Trophoblast cell (in vitro differentiated cells and primary cell): ENCODE data around the gene ZNF695.

ENCODE experiments used
- DNase-seq, 2 donors: peaks; one replicate each; pipeline ENCODE4 v3.0.0-alpha.2; 2016
- H2AFZ ChIP-seq: 2 replicates; pipeline ENCODE4 v1.6.1; 2013; ENCODE audit warnings: low read length, moderate library complexity, mild to moderate bottlenecking; ENCODE audit not compliant: insufficient read depth, poor library complexity
- H2AK5ac ChIP-seq: 2 replicates; pipeline ENCODE4 v1.6.1; 2013; ENCODE audit warnings: mild to moderate bottlenecking, low read length
- H2BK120ac ChIP-seq: 2 replicates; pipeline ENCODE4 v1.6.1; 2013; ENCODE audit warnings: low read length, mild to moderate bottlenecking, moderate library complexity; ENCODE audit not compliant: insufficient read depth, poor library complexity
- H2BK12ac ChIP-seq: 2 replicates; pipeline ENCODE4 v1.6.1; 2013; ENCODE audit warnings: mild to moderate bottlenecking, low read length, moderate library complexity
- H2BK5ac ChIP-seq: 2 replicates; pipeline ENCODE4 v1.6.1; 2013; ENCODE audit warnings: low read length, low read depth, moderate library complexity, mild to moderate bottlenecking; ENCODE audit not compliant: poor library complexity
- H3K14ac ChIP-seq: 2 replicates; pipeline ENCODE4 v1.6.1; 2013; ENCODE audit warnings: mild to moderate bottlenecking, low read length
- H3K18ac ChIP-seq: 2 replicates; pipeline ENCODE4 v1.6.1; 2013; ENCODE audit warnings: mild to moderate bottlenecking, low read length
- H3K23ac ChIP-seq: 2 replicates; pipeline ENCODE4 v1.6.1; 2013; ENCODE audit warnings: low read length
- H3K27ac ChIP-seq: 2 replicates; pipeline ENCODE4 v1.5.1; 2013; ENCODE audit warnings: low read depth, mild to moderate bottlenecking, inconsistent platforms, low read length, moderate library complexity
- H3K27me3 ChIP-seq: 2 replicates; pipeline ENCODE4 v1.6.1; 2013; ENCODE audit warnings: inconsistent platforms, mild to moderate bottlenecking, low read length, moderate library complexity; ENCODE audit not compliant: insufficient read depth
- H3K36me3 ChIP-seq, 2 experiments: 1 replicate in 1 of 2; 2 replicates in 1 of 2; pipeline ENCODE4 v1.6.1; 2013; ENCODE audit warnings: low read length in 2 of 2, mild to moderate bottlenecking in 2 of 2, moderate library complexity in 1 of 2; ENCODE audit not compliant: insufficient read depth in 2 of 2, control insufficient read depth in 1 of 2
- H3K4ac ChIP-seq: 2 replicates; pipeline ENCODE4 v1.6.1; 2013; ENCODE audit warnings: low read depth, mild to moderate bottlenecking, low read length, moderate library complexity
- H3K4me1 ChIP-seq, 2 experiments: 1 replicate in 1 of 2; 2 replicates in 1 of 2; pipeline ENCODE4 v1.6.1; 2013; ENCODE audit warnings: low read length in 2 of 2, mild to moderate bottlenecking in 2 of 2, moderate library complexity in 1 of 2; ENCODE audit not compliant: insufficient read depth in 2 of 2, control insufficient read depth in 1 of 2
- H3K4me2 ChIP-seq: 2 replicates; pipeline ENCODE4 v1.6.1; 2013; ENCODE audit warnings: inconsistent platforms, mild to moderate bottlenecking, low read length, moderate library complexity
- H3K4me3 ChIP-seq: 2 replicates; pipeline ENCODE4 v1.5.1; 2013; ENCODE audit warnings: mild to moderate bottlenecking, low read depth, low read length, inconsistent platforms
- H3K79me1 ChIP-seq: one replicate; pipeline ENCODE4 v1.6.1; 2013; ENCODE audit warnings: low read length
- H3K79me2 ChIP-seq: 2 replicates; pipeline ENCODE4 v1.6.1; 2013; ENCODE audit warnings: low read length, mild to moderate bottlenecking; ENCODE audit not compliant: control insufficient read depth, insufficient read depth, poor library complexity
- H3K9ac ChIP-seq: 2 replicates; pipeline ENCODE4 v1.6.1; 2013; ENCODE audit warnings: mild to moderate bottlenecking, low read length
- H3K9me3 ChIP-seq: 2 replicates; pipeline ENCODE4 v1.6.1; 2013; ENCODE audit warnings: low read depth, mild to moderate bottlenecking, control low read depth, inconsistent platforms, low read length; ENCODE audit not compliant: insufficient read depth
- H4K12ac ChIP-seq: 2 replicates; pipeline ENCODE4 v1.6.1; 2013; ENCODE audit warnings: low read depth, mild to moderate bottlenecking, low read length, moderate library complexity
- H4K8ac ChIP-seq: 2 replicates; pipeline ENCODE4 v1.6.1; 2013; ENCODE audit warnings: low read depth, mild to moderate bottlenecking, low read length, moderate library complexity
- H4K91ac ChIP-seq: one replicate; pipeline ENCODE4 v1.6.1; 2013; ENCODE audit warnings: low read depth, mild to moderate bottlenecking, low read length, moderate library complexity
- WGBS: extraction: QIAGEN DNeasy Blood & Tissue Kit; methylation state at CpG from one replicate; pipeline ENCODE4 v1.1.7; 2013; ENCODE audit warnings: missing lambda C conversion rate; ENCODE audit not compliant: insufficient read length, insufficient coverage; ENCODE audit errors: extremely low coverage; 5-methylcytosine and 5-hydroxymethylcytosine counted together

The ZNF695 gene

GRCh38 chr1:246978281-246978680 is 29.6 kb downstream of the ZNF695 start:
- Histone ChIP-seq H2BK120ac (no peak overlapping the region), H4K12ac (no peak overlapping the region), H3K18ac (no peak overlapping the region), H3K14ac (no peak overlapping the region), H2BK5ac (no peak overlapping the region), H2AK5ac (no peak overlapping the region), H3K4ac (no peak overlapping the region), H2BK12ac (no peak overlapping the region), H3K36me3 (peaks cover 20 to 23% of the 10 kb centered on the region in 2 experiments), H3K4me2 (no peak overlapping the region), H2AFZ (no peak overlapping the region), H3K4me3 (no peak overlapping the region), H3K23ac (no peak overlapping the region), H3K9ac (no peak overlapping the region), H3K27ac (no peak overlapping the region), H4K8ac (no peak overlapping the region), H3K4me1 (no peaks in the 10 kb centered on the region), H3K9me3 (peaks cover 14% of the 10 kb centered on the region), H4K91ac (no peak overlapping the region), H3K27me3 (no peaks in the 10 kb centered on the region), H3K79me2 (no peaks in the 10 kb centered on the region), H3K79me1 (no peaks in the 10 kb centered on the region)
- no CpG with 5 or more reads among the region's 2 CpGs for WGBS
- DNase-seq, result no peak

DNA sequence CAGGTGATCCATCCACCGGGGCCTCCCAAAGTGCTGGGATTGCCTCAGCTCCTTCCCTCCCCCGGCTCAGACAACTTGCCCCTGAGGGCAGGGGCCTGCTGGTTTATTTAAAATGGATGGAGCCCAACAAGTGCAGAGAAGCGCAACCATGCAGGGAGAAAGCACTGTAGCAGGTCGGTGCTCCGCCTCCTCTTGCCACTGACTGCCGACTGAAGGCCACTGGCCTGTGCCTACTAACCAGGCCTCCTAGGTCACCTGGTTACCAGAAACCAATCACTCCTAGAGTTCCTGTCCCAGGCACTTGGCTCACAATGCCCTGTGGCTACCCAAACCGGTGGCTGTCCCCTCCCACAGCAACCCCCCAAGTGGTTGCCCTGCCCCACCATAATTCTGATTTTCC is 35.9 kb downstream of the ZNF695 start:
- H3K14ac ChIP-seq, result no peak overlapping the region
- H4K8ac ChIP-seq, result no peak overlapping the region
- no peak overlapping the region for H4K12ac ChIP-seq
- no peak overlapping the region for H2AFZ ChIP-seq
- H3K79me1 ChIP-seq, result no peaks in the 10 kb centered on the region
- H3K9me3 ChIP-seq, result peaks cover 9% of the 10 kb centered on the region
- no peak overlapping the region for H3K27ac ChIP-seq
- no peak overlapping the region for H3K9ac ChIP-seq
- no peak overlapping the region for H2AK5ac ChIP-seq
- no peak overlapping the region for H3K4me3 ChIP-seq
- H2BK120ac ChIP-seq, result no peak overlapping the region
- H3K36me3 ChIP-seq, result peaks cover 5 to 17% of the 10 kb centered on the region in 2 experiments
- H3K18ac ChIP-seq, result no peak overlapping the region
- H3K4me1 ChIP-seq, result no peaks in the 10 kb centered on the region
- H3K27me3 ChIP-seq, result no peaks in the 10 kb centered on the region
- H3K4ac ChIP-seq, result no peak overlapping the region
- H4K91ac ChIP-seq, result no peak overlapping the region
- H2BK5ac ChIP-seq, result no peak overlapping the region
- no peak overlapping the region for H3K4me2 ChIP-seq
- H3K23ac ChIP-seq, result no peak overlapping the region
- no peaks in the 10 kb centered on the region for H3K79me2 ChIP-seq
- DNase-seq, result no peak
- no CpG with 5 or more reads among the region's 7 CpGs for WGBS
- H2BK12ac ChIP-seq, result no peak overlapping the region

GRCh38 chr1:246971090-246971721 is 36.7 kb downstream of the ZNF695 start:
- Histone ChIP-seq H3K27ac (no peak overlapping the region), H4K91ac (no peak overlapping the region), H4K12ac (no peak overlapping the region), H2BK12ac (no peak overlapping the region), H2BK120ac (no peak overlapping the region), H3K36me3 (peaks cover 5 to 17% of the 10 kb centered on the region in 2 experiments), H3K4ac (no peak overlapping the region), H3K4me1 (no peaks in the 10 kb centered on the region), H3K18ac (no peak overlapping the region), H4K8ac (no peak overlapping the region), H2AFZ (no peak overlapping the region), H3K23ac (no peak overlapping the region), H3K14ac (no peak overlapping the region), H3K4me2 (no peak overlapping the region), H3K9ac (no peak overlapping the region), H2BK5ac (no peak overlapping the region), H3K79me2 (no peaks in the 10 kb centered on the region), H2AK5ac (no peak overlapping the region), H3K4me3 (no peak overlapping the region), H3K9me3 (peaks cover 9% of the 10 kb centered on the region), H3K27me3 (no peaks in the 10 kb centered on the region), H3K79me1 (no peaks in the 10 kb centered on the region)
- WGBS, result no CpG with 5 or more reads among the region's 12 CpGs
- DNase-seq, result peak; percentile 57 to 84

DNA sequence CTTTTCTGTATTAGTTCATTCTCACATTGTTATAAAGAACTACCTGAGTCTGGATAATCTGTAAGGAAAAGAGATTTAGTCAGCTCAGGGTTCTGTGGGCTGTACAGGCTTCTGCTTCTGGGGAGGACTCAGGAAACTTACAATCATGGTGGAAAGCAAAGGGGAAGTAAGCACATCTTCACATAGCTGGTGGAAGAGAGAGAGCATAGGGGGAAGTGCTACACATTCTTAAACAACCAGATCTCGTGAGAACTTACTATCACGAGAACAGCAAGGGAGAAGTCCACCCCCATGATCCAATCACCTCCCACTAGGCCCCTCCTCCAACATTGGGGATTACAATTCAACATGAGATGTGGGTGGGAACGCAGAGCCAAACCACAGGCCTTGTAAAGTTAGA is 38.2 kb downstream of the ZNF695 start:
- no CpG with 5 or more reads among the region's 3 CpGs for WGBS
- no peaks in the 10 kb centered on the region for H3K27me3 ChIP-seq

More for the DNA sequence above, 38.2 kb downstream of the ZNF695 start:
- Histone ChIP-seq H3K4me1 (no peaks in the 10 kb centered on the region), H3K79me1 (no peaks in the 10 kb centered on the region), H3K9ac (no peak overlapping the region), H3K9me3 (peaks cover 9% of the 10 kb centered on the region), H4K8ac (no peak overlapping the region), H3K4me3 (no peak overlapping the region), H3K27ac (no peak overlapping the region), H3K14ac (no peak overlapping the region), H2BK12ac (no peak overlapping the region), H2BK5ac (no peak overlapping the region), H2AK5ac (no peak overlapping the region), H3K4me2 (no peak overlapping the region), H2BK120ac (no peak overlapping the region), H3K23ac (no peak overlapping the region), H3K18ac (no peak overlapping the region), H3K36me3 (peaks cover 10 to 17% of the 10 kb centered on the region in 2 experiments), H4K12ac (no peak overlapping the region), H4K91ac (no peak overlapping the region), H3K4ac (no peak overlapping the region), H2AFZ (no peak overlapping the region), H3K79me2 (no peaks in the 10 kb centered on the region)
- no peak for DNase-seq
